SK-N-SH treated with all-trans-retinoic acid at 6 μM for 48 hours (cell line): ENCODE results near the gene CBR1.

Source experiments
- BACH2 ChIP-seq: fragments of 250-450 bp; sonication (Bioruptor Pico); IDR thresholded peaks from 2 replicates; pipeline ENCODE4 v1.9.0; 2021; ENCODE audit warnings: mild to moderate bottlenecking, borderline replicate concordance
- CREB5 ChIP-seq: fragments of 250-450 bp; sonication (Bioruptor Pico); IDR thresholded peaks from 2 replicates; pipeline ENCODE4 v1.5.1; 2020; ENCODE audit warnings: low read depth, mild to moderate bottlenecking, moderate library complexity
- CSRNP3 ChIP-seq: fragments of 250-450 bp; sonication (Bioruptor Pico); IDR thresholded peaks from 2 replicates; pipeline ENCODE4 v1.5.1; 2021; ENCODE audit warnings: mild to moderate bottlenecking, moderate library complexity
- OSR1 ChIP-seq: fragments of 250-450 bp; sonication (Bioruptor Pico); IDR thresholded peaks from 2 replicates; pipeline ENCODE4 v1.8.0; 2022; ENCODE audit warnings: moderate library complexity, mild to moderate bottlenecking, inconsistent platforms
- PATZ1 ChIP-seq: fragments of 250-450 bp; sonication (Bioruptor Pico); IDR thresholded peaks from 2 replicates; pipeline ENCODE4 v1.8.0; 2020; ENCODE audit warnings: mild to moderate bottlenecking, moderate library complexity, borderline replicate concordance
- PPARA ChIP-seq: fragments of 250-450 bp; sonication (Bioruptor Pico); IDR thresholded peaks from 2 replicates; pipeline ENCODE4 v1.5.0; 2020; ENCODE audit warnings: mild to moderate bottlenecking, borderline replicate concordance
- ZFP30 ChIP-seq: fragments of 450-650 bp; formaldehyde crosslinking; IDR thresholded peaks from 2 replicates; pipeline ENCODE4 v1.5.0; 2022; ENCODE audit warnings: mild to moderate bottlenecking, moderate library complexity

GRCh38 chr21:36069713-36070583 lies at the start of gene CBR1:
- no peak for TF ChIP-seq CREB5 (CRISPR knock-in tag)
- TF ChIP-seq PATZ1: no peak
- no peak for TF ChIP-seq PPARA (CRISPR knock-in tag)
- TF ChIP-seq OSR1 (CRISPR knock-in tag): no peak
- no peak for TF ChIP-seq CSRNP3 (CRISPR knock-in tag)
- no peak for TF ChIP-seq ZFP30
- no peak for TF ChIP-seq BACH2
